Spleen (tissue), 11 donors: ENCODE data around the gene SORCS2. TPM values are rescaled to one million over a fixed set of nuclear protein-coding genes. Genes with fewer than 3 reads are reported as not detected.

ENCODE experiments used
- DNase-seq: peaks from one replicate; pipeline ENCODE4 v3.0.0-alpha.2; 2020
- H3K27ac ChIP-seq, 8 donors: fragments of 200-600 bp; sonication (generic) in 7 of 8; 1 replicate in 4 of 8; 2 replicates in 4 of 8; pipeline versions ENCODE4 v1.5.0 to v1.8.0; 2016 to 2021; ENCODE audit warnings: inconsistent platforms in 4 of 8, mild to moderate bottlenecking in 4 of 8, moderate library complexity in 1 of 8
- H3K27me3 ChIP-seq, 7 donors: fragments of 200-600 bp; sonication (generic) in 6 of 7; replicated peaks in 1 of 7; 1 replicate in 4 of 7; 2 replicates in 3 of 7; pipeline versions ENCODE4 v1.5.0 to v1.8.0; 2016 to 2021; ENCODE audit warnings: inconsistent platforms in 3 of 7, mild to moderate bottlenecking in 1 of 7
- H3K36me3 ChIP-seq, 6 donors: fragments of 200-600 bp; sonication (generic) in 5 of 6; 1 replicate in 4 of 6; 2 replicates in 2 of 6; pipeline versions ENCODE4 v1.5.0 to v1.8.0; 2016 to 2021; ENCODE audit warnings: inconsistent platforms in 2 of 6
- H3K4me1 ChIP-seq, 6 donors: fragments of 200-600 bp; sonication (generic) in 5 of 6; 1 replicate in 3 of 6; 2 replicates in 3 of 6; pipeline versions ENCODE4 v1.5.0 to v1.8.0; 2016 to 2021; ENCODE audit warnings: inconsistent platforms in 3 of 6
- H3K4me3 ChIP-seq, 8 donors: fragments of 200-600 bp; sonication (generic) in 7 of 8; 1 replicate in 4 of 8; 2 replicates in 4 of 8; pipeline versions ENCODE4 v1.5.0 to v1.8.0; 2016 to 2021; ENCODE audit warnings: inconsistent platforms in 4 of 8, mild to moderate bottlenecking in 4 of 8, moderate library complexity in 2 of 8
- H3K9me3 ChIP-seq, 8 donors: fragments of 200-600 bp; sonication (generic) in 7 of 8; 1 replicate in 4 of 8; 2 replicates in 4 of 8; pipeline versions ENCODE4 v1.5.0 to v1.8.0; 2016 to 2021; ENCODE audit warnings: inconsistent platforms in 4 of 8
- CTCF ChIP-seq, 11 experiments: fragments of 200-600 bp in 7 of 11; fragments of 450-650 bp in 4 of 11; sonication (generic) in 4 of 11; IDR thresholded peaks in 8 of 11; conservative IDR thresholded peaks in 3 of 11; 1 replicate in 7 of 11; 2 replicates in 4 of 11; pipeline versions ENCODE4 v1.4.0 to v1.8.0; 2016 to 2021; ENCODE audit warnings: antibody characterized with exemption in 11 of 11, inconsistent platforms in 4 of 11, mild to moderate bottlenecking in 1 of 11
- POLR2A ChIP-seq, 3 donors: fragments of 450-650 bp; IDR thresholded peaks; one replicate each; pipeline ENCODE4 v1.5.1; 2017; ENCODE audit warnings: antibody characterized with exemption in 3 of 3, mild to moderate bottlenecking in 1 of 3
- POLR2AphosphoS5 ChIP-seq, 3 donors: sonication (generic); formaldehyde crosslinking; IDR thresholded peaks; one replicate each; pipeline ENCODE4 v1.5.1; 2017; ENCODE audit warnings: antibody characterized with exemption in 3 of 3
- WGBS, 5 donors: extraction: QIAGEN DNeasy Blood & Tissue Kit in 3 of 5; methylation state at CpG; one replicate each; pipeline versions ENCODE4 v1.1.5 to v1.1.7; 2013 to 2018; 5-methylcytosine and 5-hydroxymethylcytosine counted together
- intact Hi-C: fragments of 100-400 bp; cut with DNase I; formaldehyde crosslinking; loops from one replicate; pipeline ENCODE4 v1.15.0; 2023; ENCODE audit warnings: low total_unique reads
- polyA plus RNA-seq, 3 donors: library from polyadenylated mRNA; stranded (reverse); fragments of 200-250 nt; gene quantifications; one replicate each; pipeline ENCODE4 v1.2.1, GENCODE V29; 2013
- total RNA-seq, 7 donors: library from RNA; depleted of rRNA in 3 of 7; stranded (reverse); fragments of >200 nt in 3 of 7; fragmentation: NEBNext Ultra II Directional in 4 of 7; extraction: Animal tissue kit (Norgen Biotek cat#: 25700) in 4 of 7; gene quantifications; one replicate each; pipeline versions ENCODE4 v1.1.0 to v1.2.1, GENCODE V29; 2016 to 2021
- donor health status: healthy with polysubstance abuse.
- donor health status: DM: no; HTN: no; CAD: no; lungs with moderate emphysema.
- donor health status: DM: no; HTN: no; CAD: no.
- donor health status: Bipolar disorder and iron deficiency.
- donor health status: healthy.
- donor health status: DM: no; HTN: no; CAD: no.
- donor health status: DM: yes; HTN: yes; CAD: no.

Gene SORCS2
- total and polyA plus RNA-seq, 10 donors = 0.33 to 1.6 (median 0.60) TPM

GRCh38 chr4:7436256-7436655 is 243.9 kb downstream of the SORCS2 start:
- Histone ChIP-seq H3K4me3 (no peak overlapping the region), H3K9me3 (no peaks in the 10 kb centered on the region), H3K36me3 (no peaks in the 10 kb centered on the region), H3K27me3 (peaks cover 0 to 46% (median 0%) of the 10 kb centered on the region in 7 donors), H3K27ac (no peak overlapping the region), H3K4me1 (peaks cover 0 to 12% (median 0%) of the 10 kb centered on the region in 6 donors)
- DNase-seq = no peak
- intact Hi-C loops = no loop called here
- 40 to 87% (median 81%) methylated on average over 2 to 13 of the region's 13 CpGs for WGBS, 5 donors
- TF ChIP-seq POLR2A (IDR thresholded peaks at IDR 0.05) = no peak
- no peak for TF ChIP-seq CTCF (IDR thresholded peaks at IDR 0.05 in 8 of 11, conservative IDR thresholded peaks at IDR 0.05 in 3 of 11)

- no peak overlapping the region for H3K27ac ChIP-seq
- H3K9me3 ChIP-seq = no peaks in the 10 kb centered on the region
- intact Hi-C loops = no loop called here
- WGBS, 5 donors = 74 to 91% (median 88%) methylated on average over 2 of the region's 2 CpGs
- no peaks in the 10 kb centered on the region for H3K36me3 ChIP-seq
- H3K4me3 ChIP-seq = no peak overlapping the region
- TF ChIP-seq POLR2A (IDR thresholded peaks at IDR 0.05) = no peak
- no peak for TF ChIP-seq POLR2AphosphoS5 (IDR thresholded peaks at IDR 0.05)
- no peak for TF ChIP-seq CTCF (IDR thresholded peaks at IDR 0.05 in 8 of 11, conservative IDR thresholded peaks at IDR 0.05 in 3 of 11)
- no peak for DNase-seq
- H3K27me3 ChIP-seq = peaks cover 0 to 52% (median 0%) of the 10 kb centered on the region in 7 donors
- peaks cover 0 to 11% (median 0%) of the 10 kb centered on the region in 6 donors for H3K4me1 ChIP-seq
These were observed 247.4 kb downstream of the SORCS2 start for GRCh38 chr4:7439699-7440098.

GRCh38 chr4:7441201-7441600 is 248.9 kb downstream of the SORCS2 start:
- no peak for DNase-seq
- H3K9me3 ChIP-seq = no peaks in the 10 kb centered on the region
- H3K36me3 ChIP-seq = no peaks in the 10 kb centered on the region
- H3K4me1 ChIP-seq = no peaks in the 10 kb centered on the region
- no peak overlapping the region for H3K27ac ChIP-seq
- TF ChIP-seq POLR2A (IDR thresholded peaks at IDR 0.05) (no peak), POLR2AphosphoS5 (IDR thresholded peaks at IDR 0.05) (no peak), CTCF (IDR thresholded peaks at IDR 0.05 in 8 of 11, conservative IDR thresholded peaks at IDR 0.05 in 3 of 11) (no peak)
- 72 to 92% (median 77%) methylated on average over 4 to 7 of the region's 7 CpGs for WGBS, 5 donors
- H3K4me3 ChIP-seq = no peak overlapping the region
- intact Hi-C loops = no loop called here
- H3K27me3 ChIP-seq = peaks cover 0 to 59% (median 0%) of the 10 kb centered on the region in 7 donors

GRCh38 chr4:7442574-7443162 is 250.3 kb downstream of the SORCS2 start:
- H3K4me1 ChIP-seq = no peaks in the 10 kb centered on the region
- no peaks in the 10 kb centered on the region for H3K36me3 ChIP-seq
- H3K9me3 ChIP-seq = no peaks in the 10 kb centered on the region
- TF ChIP-seq CTCF (IDR thresholded peaks at IDR 0.05 in 8 of 11, conservative IDR thresholded peaks at IDR 0.05 in 3 of 11) (no peak), POLR2A (IDR thresholded peaks at IDR 0.05) (no peak), POLR2AphosphoS5 (IDR thresholded peaks at IDR 0.05) (no peak)
- H3K27ac ChIP-seq = no peak overlapping the region
- intact Hi-C loops = no loop called here
- no peak overlapping the region for H3K4me3 ChIP-seq
- no peak for DNase-seq
- H3K27me3 ChIP-seq = peaks cover 0 to 64% (median 0%) of the 10 kb centered on the region in 7 donors
- WGBS, 5 donors = 19 to 34% (median 25%) methylated on average over 6 to 15 of the region's 15 CpGs
